Activated CD8-positive, alpha-beta memory T cell treated with anti-CD3 and anti-CD28 coated beads for 24 hours (primary cell): Measurements from ENCODE around the gene ABI1.
"Not testable (repeated sequence)": the region's sequence is repeated elsewhere in the genome, so short reads cannot be mapped to it uniquely, and the experiment has no call there.

ENCODE experiments used
- DNase-seq: peaks from one replicate; pipeline ENCODE4 v3.0.0-alpha.2; 2020

Gene ABI1

DNA sequence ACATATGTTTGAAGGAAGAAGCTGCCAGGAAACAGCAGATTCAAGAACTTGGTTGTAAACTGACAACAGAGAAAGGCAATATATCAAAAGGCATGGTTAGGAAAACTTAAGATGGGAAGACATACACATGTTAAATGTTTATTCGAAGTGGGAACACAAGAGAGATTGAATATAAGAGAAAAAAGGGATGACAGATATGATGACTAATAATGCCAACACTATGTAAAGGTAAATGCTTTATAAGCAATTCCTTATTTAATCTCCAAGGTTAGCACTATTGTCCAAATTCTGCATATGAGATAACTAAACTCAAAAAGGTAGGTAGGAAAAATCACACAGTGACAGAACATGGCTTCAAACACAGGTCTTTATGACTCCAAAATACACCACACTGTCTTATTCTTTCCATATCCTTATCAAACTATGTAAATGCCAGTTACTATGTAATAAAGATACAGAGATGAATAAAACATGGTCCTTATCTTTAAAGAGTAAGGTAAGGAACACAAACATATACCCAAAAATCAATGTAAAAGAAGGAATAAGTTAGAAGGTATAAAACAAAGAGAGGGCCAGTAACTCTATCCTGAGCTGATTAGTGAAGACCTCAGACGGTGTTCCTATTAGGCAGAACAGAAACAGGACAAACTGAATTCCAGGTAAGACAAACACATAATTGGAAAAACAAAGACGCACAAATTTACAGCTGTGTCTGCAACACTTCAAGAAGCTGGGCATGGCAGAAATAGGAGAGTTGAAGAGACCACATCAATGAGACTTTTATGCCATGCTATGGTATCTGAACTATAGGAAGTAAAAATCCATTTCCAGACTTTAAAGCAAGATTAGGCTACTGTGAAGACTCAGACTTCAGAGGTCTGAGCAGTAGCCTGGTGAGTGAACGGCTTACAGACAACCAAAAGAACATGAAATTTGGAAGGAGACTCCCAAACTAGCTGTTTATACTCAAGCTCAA, 56.1 kb downstream of the ABI1 start:
- no peak for DNase-seq

DNA sequence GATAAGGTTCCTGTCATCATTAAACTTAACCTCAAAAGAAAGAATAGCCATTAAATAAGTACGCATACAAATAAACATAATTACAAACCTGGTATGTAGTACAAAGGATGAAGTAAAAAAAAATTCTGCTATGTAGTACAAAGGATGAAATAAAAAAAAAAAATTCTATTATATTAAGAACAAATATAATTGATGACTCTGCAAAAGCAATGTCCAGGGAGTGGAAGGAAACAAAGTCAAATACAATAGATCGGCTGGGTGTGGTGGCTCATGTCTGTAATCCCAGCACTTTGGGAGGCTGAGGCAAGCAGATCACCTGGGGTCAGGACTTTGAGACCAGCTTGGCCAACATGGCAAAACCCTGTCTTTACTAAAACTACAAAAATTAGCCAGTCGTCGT, 56.9 kb downstream of the ABI1 start:
- DNase-seq = no peak

DNA sequence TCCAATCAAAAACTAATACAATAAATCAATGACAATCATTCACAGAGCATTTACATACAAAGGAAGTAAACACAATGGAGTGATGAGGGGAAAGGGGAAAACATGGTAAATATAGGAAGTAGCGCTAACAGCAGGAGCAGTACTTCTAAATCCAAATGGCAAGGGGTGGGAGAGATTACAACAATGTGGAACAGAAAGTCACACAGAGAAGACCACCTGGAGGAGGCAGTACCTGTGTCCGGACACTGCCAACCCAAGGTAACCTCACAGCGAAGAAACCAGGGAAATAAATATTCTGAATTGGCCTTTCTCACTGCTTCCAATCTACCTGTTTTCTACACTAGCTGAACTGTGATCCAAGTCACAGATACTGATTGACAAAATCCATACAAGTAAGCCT, 58.2 kb downstream of the ABI1 start:
- DNase-seq = no peak

DNA sequence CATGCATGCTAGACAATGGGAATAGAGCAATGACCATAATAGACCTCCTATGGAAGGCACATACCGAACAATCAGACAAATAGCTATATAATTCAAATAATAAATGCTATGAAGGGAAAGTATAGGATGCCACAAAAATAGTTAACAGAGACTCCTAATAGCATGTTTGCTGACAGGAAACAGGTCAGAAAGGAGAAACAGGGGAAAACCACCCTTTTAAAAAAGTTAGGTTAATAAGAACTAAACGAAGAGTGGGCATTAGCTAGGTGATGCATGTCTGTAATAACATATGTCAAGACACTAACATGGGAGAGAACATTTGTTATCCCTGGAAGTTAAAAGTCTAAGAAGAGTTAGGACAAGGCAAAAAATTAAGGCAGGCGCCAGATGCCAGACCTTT, 58.9 kb downstream of the ABI1 start:
- no peak for DNase-seq

DNA sequence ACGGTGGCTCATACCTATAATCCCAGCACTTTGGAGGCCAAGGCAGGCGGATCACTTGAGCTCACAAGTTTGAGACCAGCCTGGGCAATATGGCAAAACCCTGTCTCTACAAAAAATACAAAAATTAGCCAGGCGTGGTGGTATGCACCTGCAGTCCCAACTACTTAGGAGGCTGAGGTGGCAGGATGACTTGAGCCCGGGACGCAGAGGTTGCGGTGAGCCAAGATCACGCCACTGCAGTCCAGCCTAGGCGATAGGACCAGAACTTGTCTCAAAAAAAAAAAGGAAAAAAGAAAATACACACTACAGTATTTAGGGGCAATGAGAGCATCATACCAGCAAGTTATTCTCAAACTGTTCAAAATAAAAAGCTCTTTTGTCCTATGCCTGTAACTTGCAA, 59.5 kb downstream of the ABI1 start:
- DNase-seq = no peak

DNA sequence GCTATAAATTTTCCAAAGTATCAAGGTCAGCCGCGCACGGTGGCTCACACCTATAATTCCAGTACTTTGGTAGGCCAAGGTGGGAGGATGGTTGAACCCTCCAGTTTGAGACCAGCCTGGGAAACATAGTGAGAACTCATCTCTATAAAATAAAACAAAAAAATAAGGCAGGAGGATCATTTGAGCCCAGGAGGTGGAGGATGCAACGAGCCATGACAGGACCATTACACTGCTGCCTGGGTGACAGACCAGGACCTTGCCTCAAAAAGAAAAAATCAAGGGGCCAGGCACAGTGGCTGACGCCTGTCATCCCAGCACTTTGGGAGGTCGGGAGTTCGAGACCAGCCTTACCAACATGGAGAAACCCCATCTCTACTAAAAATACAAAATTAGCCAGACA, 60.3 kb downstream of the ABI1 start:
- DNase-seq = no peak

DNA sequence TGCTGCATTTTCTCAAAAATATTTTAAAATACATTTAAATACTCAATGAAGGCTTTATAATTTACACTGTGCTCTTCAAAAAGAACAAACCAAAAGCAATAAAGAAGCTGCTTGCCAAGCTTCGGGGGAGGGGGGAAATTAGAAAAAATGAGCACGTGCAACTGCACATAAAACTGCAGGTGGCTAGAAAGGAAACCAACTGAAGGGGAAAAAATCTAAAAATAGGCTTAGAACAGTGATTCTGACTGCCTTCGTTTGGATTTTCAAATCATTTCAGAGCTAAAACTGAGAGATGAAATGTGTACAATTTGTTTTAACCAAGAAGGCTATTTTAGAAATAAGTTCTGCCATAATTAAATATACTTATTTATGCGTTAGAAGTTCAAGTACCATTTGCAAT, 61.4 kb downstream of the ABI1 start:
- DNase-seq = no peak

DNA sequence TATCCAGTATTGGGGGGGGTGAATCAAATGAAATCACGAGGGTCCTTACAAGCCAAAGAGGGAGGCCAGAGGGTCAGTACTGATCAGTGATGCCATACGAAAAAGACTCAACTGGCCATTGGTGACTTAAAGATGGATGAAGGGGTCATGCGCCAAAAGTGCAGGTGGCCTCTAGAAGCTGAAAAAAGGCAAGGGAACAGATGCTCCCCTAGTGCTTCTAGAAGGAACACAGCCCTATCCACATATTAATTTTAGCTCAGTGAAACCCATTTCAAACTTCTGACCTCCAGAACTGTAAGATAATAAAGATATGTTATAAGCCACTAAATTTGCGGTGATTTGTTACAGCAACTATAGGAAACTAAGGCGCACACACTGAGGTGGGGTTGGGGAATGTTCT, 62.5 kb downstream of the ABI1 start:
- DNase-seq = no peak

DNA sequence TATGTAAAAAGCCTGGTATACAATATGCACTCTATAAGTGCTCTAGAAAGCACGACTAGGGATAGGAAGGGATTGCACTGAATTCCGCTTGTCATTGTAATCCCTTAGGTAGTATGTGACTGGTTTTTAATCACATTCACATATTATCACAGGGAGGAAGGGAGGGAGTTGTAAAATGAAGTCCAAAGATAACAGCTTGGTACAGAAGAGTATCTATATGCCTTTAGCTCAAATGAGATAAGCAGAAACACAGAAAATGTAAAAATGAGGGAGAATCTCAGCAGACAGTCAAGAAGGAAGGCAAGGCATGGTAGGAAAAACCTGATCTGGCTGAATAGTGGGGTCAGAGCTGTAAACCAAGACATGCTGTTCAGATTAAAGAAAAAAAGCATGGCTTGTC, 63.4 kb downstream of the ABI1 start:
- DNase-seq = no peak

DNA sequence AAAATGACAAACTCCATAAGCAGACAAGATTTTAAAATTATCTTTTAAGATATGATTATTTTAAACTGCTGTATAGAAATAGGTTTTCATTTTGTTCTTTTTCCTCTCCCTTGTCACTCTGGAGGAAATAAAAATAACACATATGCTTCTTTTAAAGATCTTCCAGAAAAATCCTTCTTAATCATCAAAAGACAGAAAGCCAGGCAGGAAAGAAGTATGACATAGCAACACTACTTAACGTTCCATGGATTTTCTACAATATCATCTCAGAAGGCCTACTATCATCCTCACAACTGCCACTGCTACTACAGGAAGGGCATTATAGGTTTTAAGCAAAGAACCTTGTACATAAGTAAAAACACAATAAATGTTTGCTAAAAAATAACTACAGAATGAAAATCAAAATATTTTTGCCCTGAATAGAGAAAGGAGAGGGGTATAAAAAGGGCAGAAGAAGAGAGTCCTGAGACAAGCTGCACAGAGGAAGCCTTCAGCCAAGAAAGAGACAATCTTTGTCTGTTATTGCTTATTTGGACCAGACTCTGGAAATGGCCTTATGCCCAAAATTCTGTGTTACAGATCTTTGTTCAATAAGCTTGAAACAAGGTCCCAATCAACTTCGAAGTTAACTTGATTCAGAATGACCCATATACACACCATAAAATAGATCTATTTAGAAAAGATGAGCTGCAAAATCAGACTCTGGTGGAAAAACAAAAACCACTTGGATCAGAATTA, 67.8 kb downstream of the ABI1 start:
- DNase-seq = no peak

DNA sequence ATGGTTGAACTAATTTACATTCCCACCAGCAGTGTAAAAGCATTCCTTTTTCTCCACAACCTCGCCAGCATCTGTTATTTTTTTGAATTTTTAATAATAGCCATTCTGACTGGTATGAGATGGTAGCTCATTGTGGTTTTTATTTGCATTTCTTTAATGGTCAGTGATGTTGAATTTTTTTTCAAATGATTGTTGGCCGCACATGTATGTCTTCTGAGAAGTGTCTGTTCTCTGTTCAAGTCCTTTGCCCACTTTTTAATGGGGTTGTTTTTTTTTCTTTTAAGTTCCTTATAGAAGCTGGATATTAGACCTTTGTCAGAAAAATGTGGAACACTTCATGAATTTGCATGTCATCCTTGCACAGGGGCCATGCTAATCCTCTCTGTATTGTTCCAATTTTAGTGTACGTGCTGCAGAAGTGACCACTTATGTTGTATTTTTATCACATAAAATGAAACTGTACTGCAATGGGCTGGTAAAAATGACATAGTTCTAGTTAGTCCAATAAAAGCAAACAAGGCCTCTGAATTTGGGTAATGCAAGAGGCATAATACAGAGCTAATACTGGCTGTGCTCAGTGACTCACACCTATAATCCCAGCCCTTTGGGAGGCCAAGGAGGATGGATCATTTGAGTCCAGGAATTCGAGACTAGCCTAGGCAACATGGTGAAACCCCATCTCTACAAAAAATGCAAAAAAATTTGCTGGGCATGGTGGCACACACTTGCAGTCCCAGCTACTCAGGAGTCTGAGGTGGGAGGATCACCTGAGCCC, 70.3 kb downstream of the ABI1 start:
- no peak for DNase-seq

DNA sequence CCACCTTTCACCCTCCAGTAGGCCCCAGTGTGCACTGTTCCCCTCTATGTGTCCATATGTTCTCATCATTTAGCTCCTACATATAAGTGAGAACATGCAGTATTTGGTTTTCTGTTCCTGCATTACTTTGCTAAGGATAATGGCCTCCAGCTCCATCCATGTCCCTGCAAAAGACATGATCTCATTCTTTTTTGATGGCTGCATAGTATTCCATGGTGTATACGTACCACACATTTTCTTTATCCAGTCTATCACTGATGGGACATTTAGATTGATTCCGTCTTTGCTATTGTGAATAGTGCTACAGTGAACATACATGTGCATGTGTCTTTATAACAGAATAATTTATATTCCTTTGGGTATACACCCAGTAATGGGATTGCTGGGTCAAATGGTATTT, 71.0 kb downstream of the ABI1 start:
- not testable (repeated sequence) for DNase-seq

DNA sequence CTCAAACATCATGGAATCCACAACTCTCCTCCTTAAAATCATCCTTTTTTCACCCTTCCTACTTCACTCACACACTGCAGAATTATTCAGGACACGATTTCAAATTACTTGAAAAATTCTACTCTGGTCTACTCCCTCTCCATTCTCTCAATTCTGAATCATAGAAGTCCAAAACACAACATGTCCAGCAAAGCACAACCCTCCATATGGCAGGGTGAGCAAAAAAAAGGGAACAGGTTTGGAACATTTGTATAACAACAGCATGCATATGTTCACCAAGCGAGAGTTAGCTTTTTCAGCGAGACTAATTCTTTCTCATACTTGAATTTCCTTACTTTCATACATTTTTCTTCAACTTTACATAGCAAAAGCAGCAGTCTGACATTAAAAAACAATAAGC, 73.4 kb downstream of the ABI1 start:
- no peak for DNase-seq

DNA sequence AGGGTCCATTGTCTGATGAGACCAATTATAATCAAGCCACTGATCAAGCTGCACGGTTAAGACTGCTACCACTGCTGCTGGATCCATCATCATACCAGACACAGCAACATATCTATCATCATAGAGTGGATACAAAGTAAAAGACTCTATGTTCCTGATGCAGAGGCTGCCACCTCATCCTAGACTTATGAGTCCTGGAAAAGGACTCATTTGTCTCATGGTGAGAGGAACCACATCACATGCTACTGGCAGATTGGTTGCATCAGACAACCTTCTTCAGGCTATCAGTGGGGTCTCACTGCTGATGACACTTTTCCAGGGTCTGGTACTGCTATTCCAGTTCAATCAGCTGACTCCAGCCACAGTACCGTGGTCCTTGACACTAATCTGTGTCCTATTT, 79.0 kb downstream of the ABI1 start:
- DNase-seq = no peak

DNA sequence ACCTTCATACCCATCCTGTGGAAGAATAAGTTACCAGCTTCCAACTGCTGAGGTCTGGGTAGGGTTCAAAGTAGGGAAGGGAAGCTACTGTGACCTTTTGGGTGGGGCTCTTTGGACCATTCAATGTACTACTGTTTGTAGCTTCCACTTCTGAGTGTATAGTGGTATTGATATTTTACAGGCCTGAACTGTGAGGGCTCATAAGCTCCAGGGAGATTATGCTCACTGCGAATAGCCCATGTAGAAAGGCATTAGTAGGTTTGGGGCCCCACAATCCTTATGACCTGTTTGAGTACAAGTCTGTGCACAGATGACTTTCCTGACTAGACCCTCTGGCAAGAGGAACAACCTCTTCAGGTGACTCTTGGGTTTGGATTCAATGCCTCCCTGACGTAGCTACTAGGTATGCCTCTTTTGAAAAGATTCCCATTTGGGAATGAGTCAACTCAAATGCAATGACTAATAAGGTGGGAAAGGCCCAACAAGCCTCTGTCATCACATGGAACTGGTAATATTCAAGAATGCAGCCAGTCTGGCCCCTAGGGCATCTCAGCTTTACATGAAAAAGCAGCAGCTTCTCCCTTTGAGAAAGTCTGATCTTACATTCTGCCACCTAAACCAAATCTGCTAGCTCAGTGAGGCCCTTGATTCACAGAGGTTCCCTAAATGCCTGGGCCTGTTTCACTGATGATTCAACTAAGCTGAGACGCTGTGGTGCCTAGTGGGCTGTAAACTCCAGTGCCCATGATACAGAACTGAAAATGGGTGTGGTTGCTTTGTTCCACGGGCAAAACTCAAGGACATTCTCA, 79.8 kb downstream of the ABI1 start:
- DNase-seq = no peak

DNA sequence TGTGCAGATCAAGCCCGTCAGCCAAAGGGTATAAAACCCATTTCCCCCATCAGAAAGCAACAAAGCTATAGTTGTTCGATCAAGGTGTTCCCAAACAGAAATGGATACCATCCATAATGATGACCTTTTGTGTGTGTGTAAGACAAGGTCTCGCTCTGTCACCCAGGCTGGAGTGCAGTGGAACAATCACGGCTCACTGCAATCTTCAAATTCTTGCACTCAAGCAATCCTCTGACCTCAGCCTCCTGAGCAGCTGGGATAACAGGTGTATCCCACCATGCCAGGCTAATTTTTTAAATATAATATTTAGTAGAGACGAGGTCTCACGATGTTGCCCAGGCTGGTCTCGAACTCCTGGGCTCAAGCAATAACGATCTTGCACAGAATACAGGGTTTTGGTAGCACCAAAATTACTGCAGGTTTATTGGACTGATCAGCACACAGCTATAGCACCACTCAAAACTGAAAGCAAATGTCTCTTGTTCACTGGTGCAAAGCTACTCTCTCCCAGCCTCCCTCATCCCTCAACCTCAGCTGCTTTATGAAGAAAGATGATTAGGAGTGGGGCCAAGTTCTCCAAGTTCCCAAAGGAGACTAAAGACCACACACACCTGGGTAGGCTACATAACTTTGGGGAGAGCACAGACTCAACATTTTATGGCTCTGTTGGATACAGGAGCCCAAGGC, 80.5 kb downstream of the ABI1 start:
- no peak for DNase-seq

DNA sequence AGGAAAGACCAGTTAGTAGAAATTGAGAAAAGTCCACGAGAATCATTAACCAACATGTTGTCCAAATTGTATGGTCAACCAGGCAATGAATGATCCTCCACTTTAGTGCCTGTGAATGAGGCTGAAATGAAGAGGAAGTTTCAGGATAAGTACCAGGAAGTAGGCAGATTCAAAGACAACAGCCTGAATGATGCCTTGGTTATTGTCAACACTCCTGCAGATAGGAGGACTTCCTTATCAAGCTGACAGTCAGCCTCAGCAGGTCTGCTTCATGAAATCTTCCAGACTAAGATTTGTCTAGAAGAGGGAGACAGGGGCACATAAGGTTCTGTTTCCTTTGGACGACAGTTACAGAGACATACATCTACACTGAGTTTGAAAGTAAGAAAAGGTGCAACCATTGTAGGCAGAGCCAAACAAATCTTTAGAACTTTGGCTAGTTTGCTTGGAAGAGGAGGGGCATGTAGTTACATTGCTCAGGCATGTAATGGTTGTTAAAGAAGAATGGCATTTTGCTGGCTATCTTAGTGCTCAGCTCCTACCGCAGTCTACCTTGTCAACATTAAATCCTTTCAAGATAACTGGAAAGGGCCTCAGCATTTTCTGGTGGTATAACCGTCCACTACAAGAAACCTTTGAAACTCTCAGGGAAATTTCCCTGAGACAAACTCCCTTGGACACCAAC, 81.4 kb downstream of the ABI1 start:
- DNase-seq = no peak

DNA sequence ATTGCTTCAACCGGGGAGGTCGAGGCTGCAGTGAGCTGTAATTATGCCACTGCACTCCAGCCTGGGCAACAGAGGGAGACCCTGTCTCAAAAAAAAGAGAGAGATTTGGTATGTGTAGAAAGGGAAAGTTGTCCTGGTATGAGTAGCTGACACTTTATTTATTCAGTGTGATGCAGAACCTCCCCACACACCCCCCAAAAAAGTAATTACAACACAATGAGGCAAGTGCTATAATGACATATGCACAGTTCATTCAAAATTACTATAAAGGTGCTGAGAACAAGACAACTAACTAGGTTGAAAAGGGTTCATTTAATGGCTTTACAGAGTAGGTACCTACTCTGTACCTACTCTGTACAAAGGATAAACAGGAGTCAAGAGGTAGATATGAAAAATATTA, 83.1 kb downstream of the ABI1 start:
- no peak for DNase-seq

DNA sequence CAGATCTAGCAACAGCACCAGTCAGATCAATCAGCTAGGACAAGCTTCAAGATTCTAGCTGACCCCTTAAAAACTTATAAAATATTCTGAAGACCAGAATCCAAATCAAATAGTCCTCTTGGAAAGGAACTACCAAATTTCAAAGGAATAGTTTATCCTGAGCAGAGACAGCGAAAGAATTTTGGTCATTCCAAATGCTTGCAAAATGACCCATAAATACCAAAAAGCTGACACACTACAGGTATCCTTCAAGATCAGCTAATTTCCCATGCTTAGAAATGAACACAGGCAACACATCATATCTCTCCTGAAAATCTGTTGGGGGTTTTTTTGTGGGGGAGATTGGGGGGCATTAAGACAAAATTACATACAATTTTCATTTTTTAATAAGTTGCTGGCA, 84.5 kb downstream of the ABI1 start:
- no peak for DNase-seq

DNA sequence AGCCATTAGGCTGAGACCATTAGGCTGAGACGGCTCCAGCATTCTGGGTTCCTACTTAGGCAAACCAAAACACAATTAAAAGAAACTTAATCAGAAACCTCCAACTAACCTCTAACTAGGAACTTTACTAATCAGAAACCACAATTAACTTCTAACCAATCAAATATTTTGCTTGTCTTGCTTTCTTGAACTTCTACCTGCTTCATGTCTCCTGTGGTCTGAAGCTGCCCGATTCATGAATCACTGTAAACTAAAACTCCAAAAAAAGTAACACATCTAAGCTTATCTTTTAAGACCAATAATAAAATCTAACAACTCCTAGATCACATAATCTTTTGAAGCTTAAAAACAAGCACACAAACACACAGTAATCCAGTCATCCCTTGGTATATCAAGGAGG, 87.1 kb downstream of the ABI1 start:
- no peak for DNase-seq

DNA sequence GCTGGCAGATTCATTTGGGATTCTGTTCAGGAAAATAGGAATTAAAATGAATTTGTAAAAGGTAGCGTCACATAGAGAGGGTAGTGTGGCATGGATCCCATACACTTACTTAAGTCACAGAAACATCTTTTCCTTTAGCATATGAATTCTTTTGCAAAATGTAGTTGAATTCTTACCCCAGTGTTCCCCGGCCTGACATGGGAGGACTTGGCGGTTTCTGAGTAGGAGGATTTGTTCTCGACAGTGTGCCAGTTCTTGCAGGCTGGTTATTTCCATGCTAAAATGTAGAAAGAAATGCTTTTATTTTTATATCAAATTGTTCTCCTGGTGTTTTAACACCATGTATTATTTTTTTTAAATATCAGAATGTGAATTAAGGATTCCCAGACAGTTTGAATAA, 90.7 kb downstream of the ABI1 start:
- DNase-seq = no peak
